Smooth muscle cell of the brain vasculature (primary cell): Measurements from ENCODE around the gene PRR3.

Experiments
- DNase-seq: peaks from one replicate; pipeline ENCODE4 v3.0.0-alpha.2; 2012; ENCODE audit warnings: low read depth, low spot score

The PRR3 gene

DNA sequence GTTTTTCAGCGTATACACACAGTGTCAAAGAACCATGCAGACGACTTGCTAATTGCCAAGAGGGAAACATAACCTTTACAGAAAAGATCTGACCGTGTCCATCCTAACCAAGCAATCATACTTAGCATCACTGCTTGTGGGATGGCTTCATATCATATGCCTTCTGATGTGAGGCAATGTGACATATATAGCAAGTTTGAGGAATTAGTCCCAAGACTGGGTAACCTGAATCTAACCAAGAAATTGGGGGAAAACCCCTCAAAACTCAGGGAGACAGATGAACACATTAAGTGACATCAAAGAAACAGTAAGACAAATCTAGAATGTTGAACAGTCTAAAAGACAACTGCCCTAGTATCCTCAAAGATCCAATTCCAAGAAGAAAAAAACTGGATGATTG lies 19.2 kb upstream of the PRR3 start:
- DNase-seq, result no peak

DNA sequence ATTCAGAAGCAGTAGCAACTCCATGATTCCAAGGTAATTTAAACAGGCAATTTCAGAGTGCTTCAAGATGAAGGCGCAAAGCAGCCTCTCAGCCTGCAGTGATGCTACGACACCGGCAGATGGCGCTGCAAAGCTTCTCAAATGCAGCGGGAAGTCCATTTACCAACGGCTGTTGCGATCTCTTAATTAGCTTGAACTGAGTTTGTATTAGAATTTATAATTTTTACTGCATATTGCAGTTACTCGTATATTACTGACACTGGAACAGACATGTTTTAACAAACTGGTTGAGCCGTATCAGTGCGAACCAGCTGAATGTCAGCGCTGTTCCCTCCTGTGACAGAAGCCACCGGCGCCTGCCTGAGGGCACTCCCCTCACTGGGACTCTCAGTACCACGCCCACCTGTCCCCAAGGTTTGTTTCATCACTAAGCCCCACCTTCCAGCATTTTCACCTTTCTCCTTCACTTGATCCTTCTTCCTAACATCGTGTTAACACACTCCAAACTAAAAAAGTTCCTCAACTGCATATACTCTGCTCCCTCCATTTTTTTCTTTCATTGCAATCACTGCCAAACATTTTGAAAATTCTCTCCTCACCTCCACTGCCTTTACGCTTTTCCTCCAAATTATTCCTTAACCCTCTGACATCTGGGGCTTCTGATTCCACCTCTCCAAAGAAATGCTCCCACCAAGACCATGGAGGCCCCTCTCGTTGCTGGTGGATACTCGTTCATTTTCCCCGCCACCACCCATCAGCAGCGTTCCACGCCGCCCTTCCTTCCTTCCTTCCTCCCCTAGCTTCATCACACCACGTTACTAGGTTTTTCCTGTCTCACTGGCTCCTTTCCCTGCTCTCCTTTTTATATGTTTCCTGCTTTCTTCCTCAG lies 15.3 kb upstream of the PRR3 start:
- DNase-seq, result no peak

DNA sequence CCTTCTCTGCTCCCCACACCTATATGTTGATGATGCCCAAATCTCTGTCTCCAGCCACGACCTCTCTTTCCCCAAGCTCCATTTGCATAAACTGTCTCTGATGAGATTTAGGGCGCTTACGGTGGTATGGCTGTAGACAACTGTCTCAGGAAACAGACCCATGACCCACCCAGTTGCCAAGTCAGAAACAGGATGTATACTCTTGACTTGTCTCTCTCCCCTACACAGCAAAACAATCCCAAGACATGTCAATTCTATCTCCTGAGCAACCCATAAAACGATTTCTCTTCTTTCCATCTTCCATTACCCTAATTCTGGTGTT lies 14.7 kb upstream of the PRR3 start:
- no peak for DNase-seq

DNA sequence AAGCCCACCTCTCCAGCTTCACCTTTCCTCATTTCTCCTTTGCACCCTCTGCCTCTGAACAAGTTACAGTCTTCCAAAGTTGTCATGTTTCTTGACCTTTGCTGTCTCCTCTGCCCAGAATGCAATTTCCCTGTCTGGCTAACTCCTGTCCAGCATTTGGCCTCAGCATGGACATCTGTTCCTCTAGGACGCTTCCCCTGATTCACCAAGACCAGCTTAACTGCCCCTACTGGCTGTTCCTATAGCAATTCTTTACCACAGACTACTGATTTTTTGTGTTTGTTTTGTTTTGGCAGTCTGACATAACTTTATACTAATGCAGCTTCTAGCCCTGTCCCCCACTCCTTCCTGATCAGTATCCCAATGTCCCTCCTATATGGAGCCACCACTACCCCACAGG lies 14.2 kb upstream of the PRR3 start:
- no peak for DNase-seq

DNA sequence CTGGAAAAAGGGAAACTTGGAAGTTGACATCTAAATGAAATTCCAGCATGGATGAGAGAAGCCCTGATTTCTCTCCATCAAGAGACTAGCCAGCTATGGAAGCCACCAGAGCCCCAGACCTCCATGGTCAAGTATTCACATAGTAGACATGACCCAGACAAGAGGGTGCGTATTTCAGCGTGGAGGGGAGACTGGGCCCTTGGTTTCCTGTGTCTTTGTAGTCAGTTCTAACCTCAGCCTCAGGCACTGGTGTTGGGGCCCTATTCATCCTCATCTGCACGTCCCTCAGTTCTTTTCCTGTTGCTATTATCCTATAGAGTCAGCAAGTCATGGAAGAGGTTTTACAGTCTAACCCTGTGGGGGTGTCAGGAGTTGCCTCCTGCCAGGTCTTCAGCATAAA lies 13.3 kb upstream of the PRR3 start:
- no peak for DNase-seq

DNA sequence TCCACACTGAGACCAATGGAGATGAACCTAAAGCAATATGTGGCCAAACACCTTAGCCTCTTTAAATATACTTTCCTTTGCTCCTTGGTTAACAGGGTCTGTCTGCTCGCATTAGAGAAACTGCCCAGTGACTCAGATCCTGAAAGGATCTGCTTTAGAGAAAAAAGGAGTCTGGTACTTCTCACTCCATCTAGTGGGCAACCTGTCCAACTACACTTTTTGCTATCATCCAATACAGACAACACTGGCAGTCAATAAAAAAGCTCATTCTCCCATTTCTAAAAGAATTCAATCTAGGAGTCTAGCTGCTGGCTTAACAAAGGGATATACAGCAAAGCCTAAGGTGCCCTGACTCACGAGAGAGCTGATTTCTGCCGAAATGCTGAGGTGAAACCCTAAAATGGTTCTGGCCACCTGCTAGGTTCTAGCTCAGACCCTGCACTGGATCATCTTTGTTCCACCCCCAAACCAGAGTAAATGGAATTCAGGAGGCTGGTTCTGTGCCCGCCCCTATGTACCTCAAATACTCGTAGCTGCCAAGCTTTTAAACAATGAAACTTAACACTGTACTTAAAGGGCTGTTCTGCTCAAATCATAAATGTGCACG lies 12.3 kb upstream of the PRR3 start:
- DNase-seq, result no peak

DNA sequence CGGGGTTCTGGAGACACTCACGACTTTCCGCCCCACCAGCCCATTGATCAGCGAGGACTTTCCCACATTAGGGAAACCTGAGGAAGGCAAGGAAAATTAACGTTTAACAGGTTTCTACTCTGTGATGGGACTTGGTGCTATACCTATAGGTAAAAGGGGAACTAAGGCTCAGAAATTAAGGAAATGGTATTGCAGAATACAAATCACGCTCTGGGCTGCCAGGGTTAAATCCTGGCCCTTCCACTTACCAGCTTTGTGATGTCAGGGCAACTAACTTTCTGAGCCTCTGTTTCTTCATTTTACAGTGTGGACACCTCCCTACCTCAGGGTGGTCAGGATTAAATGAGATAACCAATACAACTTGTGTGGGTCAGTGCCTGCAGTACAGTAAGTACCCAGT lies 9.6 kb upstream of the PRR3 start:
- DNase-seq, result no peak

DNA sequence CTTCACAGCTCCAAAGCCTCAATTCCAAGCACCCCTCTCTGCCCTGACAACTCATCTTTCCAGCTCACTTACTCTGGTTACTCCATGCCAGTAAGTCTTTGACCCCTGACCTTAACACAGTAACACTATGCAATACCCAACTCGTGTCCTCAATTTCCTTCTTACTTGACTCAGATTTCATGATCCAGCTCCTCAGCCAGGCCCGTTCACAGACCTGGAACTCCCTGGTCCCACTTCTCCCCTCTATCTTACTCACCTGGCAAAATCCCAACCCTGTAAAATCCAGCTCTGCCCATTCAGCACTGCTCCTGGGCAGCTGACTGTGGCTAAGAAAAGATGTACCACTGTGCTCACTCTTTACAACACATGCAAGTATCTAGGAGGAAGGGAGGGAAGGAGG lies 8.7 kb upstream of the PRR3 start:
- DNase-seq, result no peak

DNA sequence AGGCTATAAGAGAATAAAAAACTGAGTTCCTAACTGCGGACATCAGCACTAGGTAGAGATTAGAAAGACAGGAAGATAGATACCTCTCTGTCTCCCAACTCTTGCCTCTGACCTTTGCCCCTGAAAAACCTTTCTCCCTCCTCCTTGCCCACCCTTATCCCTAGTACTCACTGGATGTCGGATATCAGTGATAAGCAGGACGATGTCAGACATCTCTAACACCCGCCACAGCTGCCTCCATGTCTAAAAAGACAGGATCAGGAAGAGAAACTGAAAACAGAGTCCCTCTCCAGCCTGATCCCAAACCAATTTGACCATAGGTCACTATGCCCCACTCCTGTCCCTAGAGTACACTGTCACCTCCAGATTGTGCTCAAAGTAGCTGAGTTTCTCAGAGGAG lies 2.7 kb upstream of the PRR3 start:
- no peak for DNase-seq

DNA sequence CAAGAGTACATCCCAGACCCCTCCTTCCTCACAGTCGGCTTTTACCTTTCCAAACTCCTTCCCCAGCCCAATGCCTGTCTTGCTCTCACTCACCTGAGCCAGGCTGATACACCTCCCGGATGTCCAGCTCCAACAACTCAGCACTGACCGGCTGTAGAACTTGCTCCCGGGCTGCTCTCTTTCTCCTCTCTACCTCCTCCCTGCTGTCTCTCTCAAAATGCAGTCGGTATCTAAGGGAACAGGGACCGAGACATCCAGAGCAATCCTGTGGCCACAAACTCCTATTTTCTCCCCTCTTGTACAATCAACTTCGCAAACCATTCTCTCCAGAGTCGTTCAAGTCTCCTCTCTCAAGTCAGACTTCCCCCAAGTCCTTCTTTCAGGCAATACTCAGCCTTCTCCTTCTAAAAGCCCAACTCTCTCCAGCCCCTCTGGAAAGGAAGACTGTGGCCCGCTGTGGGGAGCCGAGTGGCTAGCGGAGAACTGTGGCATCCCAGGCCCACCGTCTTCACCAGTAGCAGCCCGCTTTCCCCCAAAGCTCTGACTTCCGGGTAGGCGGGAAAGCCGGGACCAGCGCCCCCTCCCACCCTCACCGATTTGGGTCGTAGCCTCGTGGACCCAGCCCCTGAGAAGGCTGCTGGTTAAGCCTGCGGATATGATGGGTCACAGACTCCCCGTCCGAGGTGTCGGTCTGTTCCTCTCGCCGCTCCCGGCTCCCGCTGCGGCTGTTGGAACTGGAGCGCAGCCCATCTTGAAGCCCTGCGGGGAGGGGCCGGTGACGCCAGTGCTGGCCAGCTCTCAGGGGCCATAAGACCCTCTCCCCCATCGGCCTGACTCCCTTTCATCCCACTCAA lies 1.9 kb upstream of the PRR3 start:
- DNase-seq, result no peak

DNA sequence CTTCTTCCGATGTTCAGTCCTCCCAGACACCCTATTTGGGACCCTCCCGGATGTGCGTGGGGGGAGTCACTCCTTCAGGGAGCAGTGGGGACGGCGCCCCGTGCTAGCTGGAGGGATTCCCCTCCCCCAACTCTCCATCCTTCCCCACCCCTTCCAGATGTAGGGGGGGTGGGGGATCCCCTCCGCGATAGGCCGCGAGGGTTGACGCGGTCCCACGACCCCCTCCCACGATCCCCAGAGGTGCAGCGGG lies 1.4 kb upstream of the PRR3 start:
- no peak for DNase-seq

DNA sequence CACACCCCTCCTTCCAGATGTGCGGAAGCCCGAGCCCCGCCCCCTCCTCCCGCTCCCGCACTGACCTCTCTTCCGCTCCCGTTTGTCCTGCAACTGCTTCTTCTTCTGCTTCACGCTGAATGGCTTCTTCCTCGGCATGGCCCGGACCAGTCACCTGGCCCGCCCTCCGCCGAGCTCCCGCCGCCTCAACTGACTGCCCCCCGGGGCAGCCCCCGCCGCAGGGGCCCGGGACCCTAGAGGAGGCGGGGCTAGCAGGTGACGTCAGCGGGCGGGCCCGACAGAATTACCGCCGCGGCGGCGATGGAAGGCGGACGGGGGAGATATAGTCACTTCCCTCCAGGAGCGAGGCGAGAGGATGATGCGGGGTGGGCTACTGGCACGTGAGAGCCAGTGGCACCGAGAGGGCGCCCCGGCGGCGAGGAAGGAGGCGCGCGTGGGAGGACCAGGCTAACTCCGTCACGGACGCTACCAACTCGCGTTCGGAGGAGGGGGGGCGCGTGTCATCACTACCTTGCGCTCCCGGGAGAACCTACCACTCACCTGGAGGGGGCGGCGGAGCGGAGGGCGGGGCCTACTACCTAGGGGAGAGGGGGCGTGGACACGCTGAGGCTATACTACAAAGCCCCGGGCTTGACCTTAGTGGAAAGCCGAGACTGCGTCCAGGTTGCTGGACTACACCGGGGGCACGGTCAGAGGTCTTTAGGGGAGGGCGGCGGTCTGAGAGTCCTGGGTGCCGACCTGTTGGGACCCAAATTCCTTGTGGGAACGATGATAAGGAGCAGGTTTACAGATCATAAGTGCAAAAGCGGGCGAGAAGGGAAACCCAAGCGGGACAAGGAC lies 809 bp upstream of the PRR3 start, which contains the start of gene GNL1:
GNL1 (minus strand) TSS at position 424 of the 840 bp plus-strand sequence; CDS start at position 138, 286 bp downstream.
- no peak for DNase-seq

DNA sequence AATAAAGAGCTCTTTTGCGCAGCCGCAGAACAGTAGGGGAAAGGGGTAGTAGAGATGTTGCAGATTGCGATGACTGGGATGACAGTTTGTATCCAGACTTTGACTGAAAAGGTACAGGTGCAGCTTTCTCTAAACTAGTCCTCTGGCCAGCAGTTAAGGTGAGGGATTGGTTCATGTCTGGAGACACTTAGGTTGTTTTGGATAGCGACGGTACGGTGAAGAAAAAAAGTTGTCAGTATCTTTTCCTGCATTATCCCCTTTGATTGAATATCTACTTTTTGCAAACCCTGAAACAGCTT lies 537 bp downstream of the PRR3 start:
- DNase-seq, result no peak

DNA sequence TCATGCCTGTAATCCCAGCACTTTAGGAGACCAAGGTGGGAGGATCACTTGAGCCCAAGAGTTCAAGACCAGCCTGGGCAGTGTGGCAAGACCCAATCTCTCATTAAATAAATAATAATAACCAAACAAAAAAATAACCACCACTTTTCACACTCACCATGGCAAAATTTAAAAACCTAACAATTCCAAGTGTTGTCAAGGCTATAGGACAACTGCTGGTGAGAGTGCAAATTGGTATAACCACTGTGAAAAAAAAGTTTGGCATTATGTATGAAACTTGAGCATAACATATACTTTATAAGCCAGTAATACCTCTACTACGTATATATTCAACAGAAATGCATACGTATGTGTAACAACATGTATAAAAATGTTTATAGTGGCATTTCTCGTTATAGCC lies 3.8 kb downstream of the PRR3 start:
- no peak for DNase-seq

DNA sequence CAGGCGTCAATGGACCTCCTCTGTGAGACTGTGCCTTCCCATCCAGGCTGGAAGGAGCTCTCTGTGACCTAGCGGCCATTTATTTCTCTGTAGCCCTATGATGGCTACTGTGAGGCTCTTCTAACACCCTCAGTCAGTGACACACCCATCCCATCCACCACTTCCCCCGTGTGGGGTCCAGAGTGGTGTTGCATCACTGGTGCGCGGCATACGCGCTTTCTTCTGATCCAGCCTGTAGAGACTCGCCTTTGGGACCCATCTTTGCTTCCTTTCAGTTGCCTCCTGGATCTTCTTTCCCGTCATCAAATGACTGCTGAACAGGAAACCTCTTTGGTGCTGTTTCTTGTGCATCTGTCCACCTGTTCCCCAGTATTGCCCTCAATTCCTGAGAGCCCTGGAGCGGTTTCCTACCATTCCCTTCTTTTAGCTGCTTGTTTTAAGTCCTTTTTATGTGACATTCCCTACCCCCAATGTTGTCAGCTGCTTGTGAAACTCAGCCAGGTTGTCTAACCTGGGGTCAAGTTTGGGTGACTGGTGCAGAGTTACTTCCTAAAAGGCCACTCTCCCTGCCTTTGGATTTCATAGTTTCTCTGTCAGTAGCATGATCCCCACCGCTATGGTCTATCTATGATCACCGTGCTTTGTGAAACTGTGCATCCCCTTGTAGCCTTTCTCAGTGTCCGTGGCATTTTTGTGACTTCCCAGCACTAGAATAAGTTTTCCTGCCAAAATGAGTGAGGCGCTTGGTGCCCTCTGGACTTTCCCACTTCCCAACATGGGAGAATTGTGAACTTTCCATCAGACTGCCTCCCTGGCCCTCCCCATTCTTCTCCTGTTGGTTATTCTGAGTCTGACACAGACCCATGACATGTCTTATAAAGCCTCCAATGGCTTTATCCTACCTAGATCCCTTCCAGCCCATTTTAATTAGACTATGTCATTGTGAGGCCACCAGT lies 5.7 kb downstream of the PRR3 start:
- DNase-seq, result no peak

DNA sequence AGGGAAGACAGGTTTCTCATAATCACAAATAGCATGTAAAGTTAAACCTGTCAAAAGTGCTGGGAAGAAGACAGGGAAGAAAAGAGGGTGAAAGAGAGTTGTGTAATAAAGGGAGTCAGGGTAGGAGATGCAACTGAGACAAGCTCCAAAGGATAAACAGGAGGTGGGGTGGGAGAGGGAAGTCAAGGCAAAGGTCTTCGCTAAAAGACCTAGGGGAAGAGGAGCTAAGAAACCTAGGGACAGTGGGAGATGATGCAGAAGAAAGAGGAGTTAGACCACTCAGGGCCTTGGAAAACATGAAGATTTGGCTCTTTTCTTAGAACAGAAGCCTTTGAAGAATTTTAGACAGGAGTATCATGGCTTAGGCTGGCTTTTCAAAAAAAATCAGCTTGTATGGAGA lies 7.0 kb downstream of the PRR3 start:
- no peak for DNase-seq

DNA sequence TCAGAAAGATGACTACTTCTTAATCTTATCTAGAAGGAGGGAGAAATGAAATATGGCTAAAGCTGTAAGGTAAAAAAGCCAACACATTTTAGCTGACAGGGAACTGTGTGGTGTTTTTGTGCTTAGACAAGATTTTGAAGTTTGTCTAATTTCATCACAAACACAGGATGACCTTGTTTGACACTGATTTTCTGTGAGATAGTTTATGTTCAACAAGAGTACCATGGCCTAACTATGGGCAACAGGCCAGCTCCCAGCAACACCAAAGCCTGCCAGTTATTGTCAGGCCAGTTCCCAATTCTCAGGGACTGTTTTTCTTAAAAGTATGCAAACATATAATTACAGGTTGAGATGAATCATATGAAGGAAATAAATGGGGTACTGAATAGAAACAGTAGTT lies 8.7 kb downstream of the PRR3 start:
- no peak for DNase-seq

DNA sequence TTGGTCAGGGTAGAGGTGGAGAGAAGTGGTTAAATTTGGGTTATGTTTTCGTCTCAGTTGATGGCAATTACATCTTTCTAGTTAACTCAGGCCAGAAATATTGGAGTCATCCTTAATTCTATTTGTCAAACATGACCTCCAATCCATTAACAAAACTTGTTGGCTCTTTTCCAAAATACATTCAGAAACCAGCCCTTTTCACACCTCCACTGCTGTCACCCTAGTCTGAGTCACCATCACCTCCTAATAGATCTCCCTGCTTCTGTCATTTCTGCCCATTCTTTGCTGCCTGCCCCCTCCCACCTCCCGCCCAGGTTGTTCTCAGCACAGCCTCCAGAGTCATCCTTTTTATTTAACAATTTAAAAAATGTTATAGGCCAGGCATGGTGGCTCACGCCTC lies 11.2 kb downstream of the PRR3 start:
- DNase-seq, result no peak

DNA sequence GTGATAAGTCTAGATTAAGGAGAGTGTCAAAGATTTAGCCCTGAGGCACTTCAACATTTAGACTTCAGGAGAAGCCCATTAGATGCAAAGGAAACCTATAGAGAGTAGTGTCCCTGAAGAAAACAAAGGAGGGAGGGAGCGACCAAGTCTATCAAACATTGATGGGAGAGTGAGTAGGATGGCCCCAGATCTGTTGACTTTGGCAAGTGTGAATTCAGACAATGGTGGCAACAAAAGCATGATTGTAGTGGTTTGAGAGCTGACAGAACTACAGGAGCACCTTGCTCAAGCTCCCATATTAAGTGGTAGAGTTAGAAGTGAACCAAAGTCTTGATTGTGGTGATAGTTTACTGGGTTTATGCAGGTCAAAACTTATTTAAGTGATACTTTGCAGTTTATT lies 13.2 kb downstream of the PRR3 start:
- DNase-seq, result no peak

DNA sequence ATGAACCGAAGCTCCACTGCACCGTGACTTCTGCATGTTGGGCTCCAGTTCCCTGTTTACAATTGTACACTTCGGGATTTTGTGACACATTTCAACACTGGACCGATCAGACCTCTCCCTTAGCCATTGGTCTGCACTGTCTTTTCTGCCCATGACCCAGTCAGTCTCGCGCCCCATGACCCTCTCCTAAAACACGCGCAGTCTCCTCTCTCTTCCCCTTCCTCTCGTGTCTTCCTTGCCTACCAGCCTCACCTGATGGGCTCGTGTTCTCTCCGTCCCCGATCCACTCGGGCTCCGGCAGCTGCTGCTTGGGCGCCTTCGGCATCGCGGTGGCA lies 13.6 kb downstream of the PRR3 start:
- no peak for DNase-seq

DNA sequence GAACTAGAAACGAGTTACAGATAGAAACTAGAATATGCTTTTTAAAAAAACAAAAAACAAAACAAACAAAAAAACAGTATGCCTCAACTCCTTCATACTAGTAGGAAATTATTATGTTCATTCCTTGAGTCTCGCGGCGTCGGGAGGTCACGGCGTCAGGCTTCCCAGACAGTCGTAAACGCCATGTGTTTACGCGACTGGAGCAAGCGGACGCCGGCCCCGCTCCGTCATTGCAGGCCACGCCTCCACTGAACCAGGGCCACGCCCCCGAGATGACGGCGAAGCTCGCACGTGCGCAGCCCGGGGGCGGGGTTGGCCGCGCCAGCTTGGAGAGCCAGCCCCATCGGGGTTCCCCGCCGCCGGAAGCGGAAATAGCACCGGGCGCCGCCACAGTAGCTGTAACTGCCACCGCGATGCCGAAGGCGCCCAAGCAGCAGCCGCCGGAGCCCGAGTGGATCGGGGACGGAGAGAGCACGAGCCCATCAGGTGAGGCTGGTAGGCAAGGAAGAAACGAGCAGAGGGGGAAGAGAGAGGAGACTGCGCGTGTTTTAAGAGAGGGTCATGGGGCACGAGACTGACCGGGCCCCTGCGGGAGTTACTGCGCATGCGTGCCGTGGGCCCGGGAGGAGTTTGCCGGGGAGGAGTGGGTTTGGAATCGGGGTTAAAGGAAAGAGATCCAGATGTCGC lies 14.1 kb downstream of the PRR3 start, which contains the start of gene ABCF1:
ABCF1 (plus strand) TSS at position 368 of the 687 bp plus-strand sequence; CDS start at position 414, 46 bp downstream.
- peak; percentile 92 for DNase-seq
